ENCODE measurements around the gene GJA1. TPM values are rescaled to one million over a fixed set of nuclear protein-coding genes. Genes with fewer than 3 reads are reported as not detected.
"Not testable (repeated sequence)": the region's sequence is repeated elsewhere in the genome, so short reads cannot be mapped to it uniquely, and the experiment has no call there.

Gene GJA1
- total RNA-seq = 116 TPM

DNA sequence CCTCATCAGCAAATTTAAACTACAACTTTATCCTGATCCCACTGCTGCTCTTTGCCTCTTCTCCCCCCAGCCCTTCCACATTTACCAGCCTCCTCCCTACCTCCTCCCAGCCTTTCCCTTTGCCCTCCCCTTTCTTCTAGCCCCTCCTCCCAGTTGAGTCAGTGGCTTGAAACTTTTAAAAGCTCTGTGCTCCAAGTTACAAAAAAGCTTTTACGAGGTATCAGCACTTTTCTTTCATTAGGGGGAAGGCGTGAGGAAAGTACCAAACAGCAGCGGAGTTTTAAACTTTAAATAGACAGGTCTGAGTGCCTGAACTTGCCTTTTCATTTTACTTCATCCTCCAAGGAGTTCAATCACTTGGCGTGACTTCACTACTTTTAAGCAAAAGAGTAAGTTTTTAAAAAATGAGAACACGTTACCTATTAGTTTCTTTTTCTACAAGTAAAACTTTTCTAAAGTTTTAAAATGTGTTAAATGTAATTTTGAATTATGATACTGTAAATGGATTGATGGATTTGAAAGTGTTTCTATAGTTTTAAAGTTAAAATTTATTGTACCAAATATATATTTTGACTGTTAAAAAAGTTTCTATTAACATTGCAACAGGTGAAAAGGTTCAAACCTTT, at the start of gene GJA1:
Gene GJA1, plus strand, starts transcription at position 203 of the 626 bp plus-strand sequence. CDS start 11,202 bp downstream, outside the sequence.
- ATAC-seq = peak; percentile 81

DNA sequence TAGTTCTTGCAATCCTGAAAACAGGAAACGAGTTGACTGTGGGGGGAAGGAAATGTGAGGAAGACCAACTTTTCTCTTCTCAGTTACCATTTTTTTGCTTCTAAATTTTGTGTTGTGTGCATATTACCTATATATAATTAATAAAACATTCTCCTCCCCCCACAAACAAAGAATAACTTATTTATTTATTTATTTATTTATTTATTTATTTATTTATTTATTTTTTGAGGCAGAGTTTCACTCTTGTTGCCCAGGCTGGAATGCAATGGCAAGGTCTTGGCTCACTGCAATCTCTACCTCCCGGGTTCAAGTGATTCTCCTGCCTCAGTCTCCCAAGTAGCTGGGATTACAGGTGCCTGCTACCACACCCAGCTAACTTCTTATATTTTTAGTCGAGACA, 48.9 kb upstream of the GJA1 start:
- ATAC-seq = not testable (repeated sequence)

DNA sequence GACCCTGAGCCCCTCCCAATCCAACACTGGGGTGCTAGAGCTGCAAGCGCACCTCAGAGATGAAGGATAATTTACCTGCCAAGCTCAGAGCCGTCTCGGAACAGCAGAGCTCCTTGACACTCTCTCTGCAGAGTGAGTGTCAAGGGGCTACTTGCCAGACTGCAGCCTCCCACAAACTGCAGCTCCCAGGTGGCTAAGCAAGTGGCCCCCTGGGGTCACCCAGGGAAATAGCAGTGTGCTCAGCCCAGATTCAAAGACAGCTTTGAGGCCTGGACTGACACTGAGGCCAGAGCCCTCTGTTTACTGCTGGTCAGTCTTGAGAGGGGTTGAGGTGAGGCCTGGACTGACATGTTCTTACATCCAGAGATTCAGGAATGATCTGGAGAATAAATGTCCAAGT, 46.0 kb upstream of the GJA1 start:
- ATAC-seq = no peak

DNA sequence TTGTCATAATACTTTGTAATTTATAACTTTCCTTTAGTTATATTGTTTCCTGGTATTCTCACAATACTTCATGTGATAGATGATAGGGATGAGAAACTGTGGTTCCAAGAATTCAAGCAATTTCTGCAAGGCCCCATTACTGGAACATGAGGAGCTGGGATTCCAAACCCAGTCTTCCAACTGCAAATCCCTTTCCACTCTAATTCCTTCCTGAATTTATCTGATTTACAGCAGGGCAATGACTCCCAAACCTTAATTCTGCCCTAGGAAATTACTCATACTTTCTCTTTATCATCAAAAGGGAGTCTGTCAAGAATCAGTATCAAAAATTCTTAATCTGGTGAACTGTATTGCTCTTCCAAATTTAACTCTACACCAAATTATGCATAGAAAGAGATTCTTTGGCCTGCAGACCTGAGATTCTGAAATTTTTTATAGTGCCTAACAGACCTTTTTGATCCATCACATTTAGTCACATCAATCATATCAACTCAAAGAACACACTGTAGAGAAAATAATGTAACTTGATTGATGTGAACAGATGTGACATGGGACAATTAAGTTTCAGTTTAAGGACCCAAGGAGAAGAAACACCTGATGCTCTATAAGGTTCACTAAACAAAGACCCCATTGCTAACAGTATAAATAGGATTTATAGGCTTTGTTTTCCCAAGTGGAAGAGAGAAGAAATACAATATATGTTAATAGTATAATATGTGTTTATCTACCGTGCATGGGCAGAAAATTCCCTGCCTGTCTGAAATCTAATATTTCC, 41.5 kb upstream of the GJA1 start:
- no peak for ATAC-seq

DNA sequence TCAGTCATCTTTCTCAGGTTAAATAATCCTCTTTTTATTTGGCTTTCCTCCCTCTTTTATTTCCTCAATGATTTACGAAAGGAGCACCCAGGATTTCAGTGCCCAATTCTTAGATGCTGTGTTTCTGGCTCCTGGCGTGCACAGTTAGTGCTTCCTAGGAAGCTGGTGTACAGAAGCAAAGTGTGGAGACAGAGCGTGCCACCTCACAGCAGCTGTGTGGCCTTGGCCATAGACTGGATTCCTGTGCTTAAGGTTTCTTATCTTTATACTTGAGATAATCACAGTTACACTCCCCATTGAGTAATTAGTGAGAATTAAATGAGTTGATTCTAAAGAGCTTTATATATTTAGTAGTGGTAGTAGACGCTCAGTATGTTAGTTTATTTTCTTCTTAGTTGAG, 39.7 kb upstream of the GJA1 start:
- no peak for ATAC-seq

DNA sequence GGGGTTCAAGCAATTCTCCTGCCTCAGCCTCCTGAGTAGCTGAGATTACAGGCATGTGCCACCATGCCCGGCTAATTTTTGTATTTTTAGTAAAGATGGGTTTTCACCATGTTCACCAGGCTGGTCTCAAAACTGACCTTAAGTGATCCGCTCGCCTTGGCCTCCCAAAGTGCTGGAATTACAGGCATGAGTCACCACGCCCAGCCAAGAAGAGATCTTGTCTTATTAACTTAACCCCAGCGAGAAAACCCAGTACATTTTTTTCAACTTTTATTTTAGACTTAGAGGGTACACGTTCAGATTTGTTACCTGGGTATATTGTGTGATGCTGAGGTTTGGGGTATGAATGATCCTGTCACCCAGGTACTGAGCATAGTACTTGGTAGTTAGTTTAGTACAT, 38.3 kb upstream of the GJA1 start:
- ATAC-seq = not testable (repeated sequence)

DNA sequence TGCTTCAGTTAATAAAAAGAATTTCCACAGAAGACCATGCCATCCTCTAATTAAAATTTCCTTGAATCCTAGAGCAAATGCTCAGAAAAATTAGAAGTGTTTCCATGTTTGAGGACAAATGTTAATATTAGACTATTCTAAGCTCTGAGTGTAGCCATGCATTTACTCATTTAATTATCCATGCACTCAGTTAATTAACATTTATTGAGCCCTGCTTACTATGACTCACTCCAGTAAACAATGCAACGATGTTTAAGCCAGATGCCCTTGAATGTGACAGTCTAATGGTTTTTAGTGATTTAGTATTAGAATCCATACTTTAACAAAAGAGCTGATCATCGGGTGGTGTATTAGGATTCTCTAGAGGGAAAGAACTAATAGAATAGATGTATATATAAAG, 37.3 kb upstream of the GJA1 start:
- ATAC-seq = no peak

DNA sequence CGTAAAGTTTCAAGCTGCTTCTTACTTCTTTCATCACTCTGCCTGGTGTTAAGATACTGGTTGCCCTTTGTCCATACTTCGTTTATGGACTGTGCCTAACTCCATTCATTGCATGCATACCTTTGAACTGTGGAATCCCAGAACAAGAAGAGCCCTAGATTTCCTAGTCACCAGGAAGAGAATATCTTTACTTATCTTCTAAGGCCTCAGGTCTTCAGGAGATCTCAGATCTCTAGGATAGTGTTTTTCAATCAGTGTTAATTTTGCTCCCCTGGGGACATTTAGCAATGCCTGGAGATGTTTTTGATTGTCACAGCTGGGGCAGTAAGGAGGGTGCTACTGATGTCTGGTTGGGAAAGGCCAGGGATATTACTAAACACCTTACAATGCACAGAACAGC, 35.5 kb upstream of the GJA1 start:
- no peak for ATAC-seq

DNA sequence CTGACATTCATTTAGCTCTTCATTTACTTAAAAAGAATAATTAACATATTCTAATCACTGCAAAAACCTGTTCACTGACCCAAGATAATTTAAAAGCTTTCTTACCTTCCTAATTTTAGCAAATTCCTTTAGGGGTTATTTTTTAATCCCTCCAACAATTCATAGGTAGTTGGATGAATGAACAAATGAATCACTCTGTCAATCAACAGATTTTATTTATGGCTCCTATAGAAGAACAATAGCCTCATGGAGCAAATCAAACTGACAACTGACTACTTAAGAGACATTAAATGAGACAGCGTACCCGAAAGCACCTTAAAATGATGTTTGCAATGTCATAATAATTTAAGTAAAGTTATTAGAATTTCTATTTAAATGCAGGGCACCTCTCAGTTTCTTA, 31.5 kb upstream of the GJA1 start:
- ATAC-seq = no peak

DNA sequence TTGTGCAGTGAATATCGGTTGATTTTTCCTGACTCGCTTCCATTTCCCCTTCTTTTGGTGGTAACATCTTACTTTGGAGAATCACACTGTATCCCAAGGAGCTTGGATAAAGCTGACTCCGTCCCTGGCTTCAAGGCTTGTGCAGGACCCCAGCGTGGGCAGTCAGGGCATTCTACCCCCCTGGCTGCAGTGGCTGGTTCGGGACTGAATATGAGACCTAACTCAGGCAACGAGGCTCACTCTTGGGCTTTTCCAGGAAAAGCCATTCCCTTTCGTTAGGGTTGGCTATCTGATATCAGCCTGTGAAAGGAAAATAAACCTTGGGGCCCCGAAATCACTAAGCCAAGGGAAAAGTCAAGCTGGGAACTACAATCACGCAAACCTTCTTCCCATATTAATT, 30.1 kb upstream of the GJA1 start:
- no peak for ATAC-seq

DNA sequence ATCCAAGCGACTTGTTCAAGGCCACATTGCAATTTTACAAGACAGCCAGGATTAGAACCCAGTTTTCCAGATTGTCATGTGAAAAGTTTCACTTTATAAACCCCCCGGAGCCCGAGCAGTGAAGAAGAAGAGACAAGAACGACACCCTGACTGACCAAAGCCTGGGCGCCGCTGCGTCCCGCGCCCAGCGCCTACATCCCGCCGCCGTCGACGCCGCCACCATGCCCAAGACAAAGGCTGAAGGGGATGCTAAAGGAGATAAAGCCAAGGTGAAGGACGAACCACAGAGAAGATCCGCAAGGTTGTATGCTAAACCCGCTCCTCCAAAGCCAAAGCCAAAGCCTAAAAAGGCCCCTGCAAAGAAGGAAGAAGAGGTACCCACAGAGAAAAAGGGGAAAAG, 27.1 kb upstream of the GJA1 start:
- ATAC-seq = no peak

DNA sequence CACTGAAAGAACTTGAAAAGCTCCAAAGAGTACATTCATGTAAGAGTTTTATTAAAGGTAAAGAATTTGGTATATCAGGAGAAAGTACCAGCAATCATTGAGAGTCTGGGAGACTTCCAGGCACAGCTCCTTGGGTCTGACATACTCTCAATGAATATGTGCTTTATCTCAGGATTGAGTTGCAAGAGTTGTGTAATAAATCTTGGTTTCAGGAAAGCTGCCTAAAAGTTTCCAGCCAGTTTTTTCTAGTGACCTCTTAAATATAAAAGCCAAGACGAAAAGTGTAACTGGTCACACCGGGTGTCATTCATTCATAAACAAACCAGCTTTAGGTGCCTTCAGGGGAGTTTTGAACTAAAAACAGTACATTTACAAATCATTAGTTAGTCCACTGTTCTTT, 21.6 kb upstream of the GJA1 start:
- no peak for ATAC-seq

DNA sequence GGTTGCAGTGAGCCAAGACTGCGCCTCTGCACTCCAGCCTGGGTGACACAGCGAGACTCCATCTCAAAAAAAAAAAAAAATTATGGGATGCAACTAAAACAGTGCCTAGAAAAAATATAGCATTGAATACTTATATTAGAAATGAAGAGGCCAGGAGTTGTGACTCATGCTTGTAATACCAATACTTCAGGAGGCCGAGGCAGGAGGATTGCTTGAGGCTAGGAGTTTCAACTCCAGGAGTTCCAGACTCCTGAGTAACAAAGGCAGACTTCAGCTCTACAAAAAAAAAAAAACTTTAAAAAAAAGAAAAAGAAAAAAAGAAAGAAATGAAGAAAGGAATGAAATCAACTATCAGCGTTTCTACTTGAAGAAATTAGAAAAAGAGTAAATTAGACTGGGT, 17.1 kb upstream of the GJA1 start:
- ATAC-seq = no peak

DNA sequence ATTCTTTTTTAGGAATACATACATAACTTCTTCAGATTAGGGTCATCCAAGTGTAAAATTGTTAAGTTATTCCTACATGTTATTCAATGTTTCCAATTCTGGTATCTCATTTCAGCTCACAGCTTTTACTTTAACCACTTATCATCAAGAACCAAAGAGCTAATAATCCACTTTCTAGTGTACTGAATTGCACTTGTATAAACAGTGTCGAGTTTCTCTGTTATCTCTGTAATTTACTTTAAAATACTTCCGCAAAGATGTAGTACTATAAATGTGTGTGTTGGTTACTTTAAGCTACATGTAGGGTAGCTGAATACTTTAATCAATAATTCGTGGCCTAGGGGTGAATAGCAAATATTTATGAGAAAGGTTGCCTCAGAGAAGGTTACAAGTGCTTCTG, 8.8 kb upstream of the GJA1 start:
- no peak for ATAC-seq

DNA sequence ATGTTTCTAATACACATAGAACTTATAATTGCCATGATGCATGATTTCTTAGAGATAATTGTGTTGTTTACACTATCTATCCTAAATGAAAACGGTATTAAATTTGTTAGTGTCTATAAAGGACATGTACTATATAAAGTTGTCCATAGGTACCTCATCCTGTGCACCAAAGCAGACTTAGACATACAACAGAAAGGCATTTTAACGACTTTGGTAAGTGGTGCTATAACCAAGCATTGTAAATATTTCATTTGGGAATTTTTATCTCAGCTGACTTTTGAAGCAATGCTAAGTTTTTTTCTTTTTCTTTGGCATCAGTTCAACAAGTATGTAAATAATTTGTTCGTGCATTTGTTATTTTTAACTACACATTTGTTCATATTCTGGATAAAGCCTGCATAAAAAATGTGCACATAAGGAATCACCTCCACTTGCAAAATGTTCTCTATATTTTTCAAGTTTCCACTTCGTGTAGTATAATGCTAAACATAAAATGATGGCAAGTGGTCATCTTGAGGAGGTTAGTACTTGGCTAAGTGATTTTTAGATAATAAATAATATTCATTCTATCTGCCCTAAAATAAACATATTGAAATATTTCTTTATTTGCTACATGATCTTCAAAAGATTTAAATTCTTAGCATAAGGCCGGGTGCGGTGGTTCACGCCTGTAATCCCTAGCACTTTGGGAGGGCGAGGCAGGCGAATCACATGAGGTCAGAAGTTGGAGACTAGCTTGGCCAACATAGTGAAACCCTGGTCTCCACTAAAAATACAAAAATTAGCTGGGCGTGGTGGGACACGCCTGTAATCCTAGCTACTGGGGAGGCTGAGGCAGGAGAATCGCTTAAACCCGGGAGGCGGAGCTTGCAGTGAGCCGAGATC, 6.3 kb upstream of the GJA1 start:
- ATAC-seq = no peak

DNA sequence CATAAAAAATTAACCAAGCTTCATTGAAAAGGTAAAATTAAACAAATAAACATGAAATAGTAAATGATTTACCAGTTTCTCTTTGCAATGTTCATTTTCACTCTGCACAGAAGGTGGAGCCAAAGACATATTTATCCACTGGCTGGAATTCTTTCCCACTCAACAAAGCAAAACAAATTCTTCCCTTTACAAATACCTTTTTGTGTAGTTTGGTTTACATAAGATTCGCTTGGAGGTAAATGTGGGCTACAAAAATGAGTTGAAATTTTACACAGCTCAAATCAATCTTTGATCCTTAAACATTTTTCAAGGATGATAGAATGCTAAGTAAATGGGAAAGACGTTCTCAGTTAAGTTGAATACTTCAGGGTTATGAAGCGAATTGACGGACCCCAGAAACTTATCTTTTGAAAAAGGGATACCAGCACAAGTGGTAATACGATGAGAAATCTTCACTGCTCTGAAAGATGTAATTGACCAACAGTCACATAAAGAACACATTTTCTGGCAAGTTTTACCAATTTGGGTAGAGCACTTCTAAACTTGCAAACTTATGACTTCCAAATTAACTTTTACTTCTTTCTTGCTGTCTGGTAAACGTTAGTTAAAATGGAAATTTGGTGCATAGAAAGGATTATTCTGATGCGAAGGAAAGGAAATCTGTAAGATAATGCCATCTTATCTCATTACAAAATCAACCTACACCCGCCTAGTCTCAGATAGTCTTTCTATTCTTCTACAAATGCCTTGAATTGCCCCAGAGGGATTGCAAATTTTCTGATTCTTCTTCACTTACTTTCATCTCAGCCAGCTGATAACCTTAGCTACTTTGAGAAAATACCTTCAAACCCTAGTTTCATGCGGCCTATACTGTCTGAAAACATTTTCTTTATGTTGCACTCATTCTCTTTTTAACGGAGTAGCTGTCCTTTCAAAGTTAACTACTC, 4.7 kb upstream of the GJA1 start:
- ATAC-seq = no peak

DNA sequence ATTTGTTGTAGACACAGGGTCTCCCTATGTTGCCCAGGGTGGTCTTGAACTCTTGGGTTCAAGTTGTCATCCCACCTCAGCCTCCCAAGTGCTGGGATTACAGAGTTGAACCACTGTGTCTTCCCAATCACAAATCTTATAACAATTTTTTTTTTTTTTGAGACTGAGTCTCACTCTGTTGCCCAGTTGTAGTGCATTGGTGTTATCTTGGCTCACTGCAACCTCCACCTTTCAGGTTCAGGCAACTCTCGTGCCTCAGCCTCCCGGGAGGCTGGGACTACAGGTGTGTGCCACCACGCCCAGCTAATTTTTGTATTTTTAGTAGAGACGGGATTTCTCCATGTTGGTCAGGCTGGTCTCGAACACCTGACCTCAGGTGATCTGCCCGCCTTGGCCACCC, 3.7 kb upstream of the GJA1 start:
- ATAC-seq = not testable (repeated sequence)

DNA sequence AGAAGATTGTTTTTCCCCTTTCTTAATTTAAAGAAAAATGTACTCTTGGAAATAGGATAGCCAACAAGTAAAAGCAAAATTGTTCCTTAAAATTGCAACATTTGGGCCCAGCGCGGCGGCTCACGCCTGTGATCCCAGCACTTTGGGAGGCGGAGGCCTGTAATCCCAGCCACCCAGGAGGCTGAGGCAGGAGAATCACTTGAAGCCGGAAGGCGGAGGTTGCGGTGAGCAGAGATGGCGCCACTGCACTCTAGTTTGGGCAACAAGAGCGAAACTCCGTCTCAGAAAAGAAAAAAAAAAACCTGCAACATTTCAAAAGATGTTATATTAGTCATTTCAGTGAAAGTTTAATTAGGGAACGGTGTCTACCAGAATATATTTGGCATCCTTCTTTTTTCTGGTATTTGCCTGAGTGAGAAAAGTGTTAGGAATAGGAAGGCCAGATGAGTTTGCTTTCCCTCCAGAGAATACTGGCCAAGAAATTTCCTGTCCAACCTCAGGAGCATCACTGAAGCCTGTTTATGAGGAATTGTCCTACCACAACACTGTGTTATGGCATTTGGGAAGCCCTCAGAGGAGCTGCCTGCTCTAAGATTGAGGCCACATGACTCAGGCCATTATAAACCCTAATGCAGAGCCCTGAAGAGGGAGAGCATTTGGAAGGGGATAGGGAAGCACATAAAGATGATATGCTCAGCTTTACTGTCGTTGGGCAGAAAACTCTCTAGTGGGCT, 1.2 kb upstream of the GJA1 start:
- ATAC-seq = no peak

DNA sequence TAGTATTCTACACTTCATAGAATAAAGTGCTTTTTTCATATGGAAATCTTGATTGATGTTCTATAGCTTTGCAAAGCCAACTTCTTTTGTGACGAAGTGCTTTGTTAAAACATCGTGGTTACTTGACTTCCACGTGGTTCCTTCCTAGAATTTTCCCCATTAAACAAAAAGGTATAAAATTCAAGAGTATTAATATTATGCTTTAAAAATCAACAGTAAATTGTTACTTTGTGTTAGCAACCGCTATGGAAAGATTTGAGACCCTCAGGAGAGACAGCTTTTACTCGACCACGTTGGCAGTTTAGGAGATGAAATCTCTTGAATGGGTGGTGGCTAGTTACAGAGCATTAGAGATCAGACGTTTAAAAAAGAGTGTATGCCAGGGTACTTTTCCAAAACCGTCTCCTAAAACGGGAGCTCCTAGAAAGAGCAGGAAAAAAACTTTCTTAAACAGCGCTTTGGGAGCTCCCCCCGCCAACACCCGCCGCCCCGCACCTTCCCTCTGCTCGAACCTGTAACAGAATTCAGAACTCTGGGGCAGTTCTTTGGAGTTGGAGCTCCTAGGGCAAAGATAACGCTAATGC, 920 bp downstream of the GJA1 start:
- no peak for ATAC-seq

DNA sequence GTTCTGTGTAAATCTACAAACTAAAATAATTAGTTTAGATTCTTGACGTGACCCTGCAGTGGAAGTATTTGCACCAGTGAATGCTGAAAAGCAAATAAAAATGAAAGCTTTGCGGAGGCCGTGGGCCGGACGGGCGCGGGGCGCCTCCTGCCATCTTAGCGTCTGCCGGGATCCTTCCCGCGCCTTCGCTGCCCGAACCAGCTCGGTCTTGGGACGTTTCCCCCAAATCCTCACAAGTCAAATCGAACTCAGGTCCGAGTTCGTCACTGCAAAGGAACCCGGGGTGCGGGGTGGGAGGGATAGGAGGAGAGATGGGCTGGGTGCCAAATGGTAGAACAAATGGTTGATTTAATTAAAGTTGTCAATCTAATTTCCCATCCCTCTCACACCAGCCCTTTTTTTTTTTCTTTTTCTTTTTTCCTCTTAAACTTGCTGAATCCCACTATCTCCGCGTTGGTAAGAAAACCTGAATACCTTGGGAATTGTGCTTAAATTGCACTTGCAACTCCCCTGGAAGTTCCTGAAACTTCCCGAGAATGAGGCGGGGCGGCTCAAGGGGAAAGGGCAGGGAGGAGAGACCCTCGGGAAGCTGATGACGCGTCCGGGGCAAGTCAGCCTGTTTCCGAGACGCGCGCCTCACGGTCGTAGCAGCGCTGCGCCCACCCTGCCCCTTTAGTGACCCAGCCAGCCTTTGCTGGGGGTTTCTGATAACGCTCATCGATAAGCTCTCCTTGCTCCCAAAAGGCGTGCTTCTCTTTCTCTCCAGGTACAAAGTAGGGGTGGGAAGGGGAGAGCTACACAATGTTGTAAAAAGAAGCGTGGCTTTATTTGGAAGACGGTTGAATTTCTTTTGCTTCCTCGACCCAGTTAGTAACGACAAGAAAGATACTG, 1.8 kb downstream of the GJA1 start:
- no peak for ATAC-seq
